ENCODE results near the gene ITGA8. TPM values are rescaled to one million over a fixed set of nuclear protein-coding genes. Genes with fewer than 3 reads are reported as not detected.

ITGA8 gene
- total and polyA plus RNA-seq, 9 of the 15 experiments (the other 6 are each of a cell fraction or from before 2014, with no cell fraction given): 0.01 to 0.07 (median 0.04) TPM; not detected in 5

GRCh38 chr10:15712883-15713282 lies 6.8 kb downstream of the ITGA8 start:
- ATAC-seq (no peak), FAIRE-seq (no peak), DNase-seq (ENCODE audit: extremely low read depth in 1 of 4, low spot score in 3 of 4) (no peak)
- no TSS peak for BruUV-seq (replicated peaks)
- ChIA-PET CTCF (ENCODE audit: low intra/inter-chr PET ratio) (no interaction called here), POLR2A (interaction anchor here (1.2 kb wide), 1 partner anchor 11 kb away, joined by 3 read pairs; no protein-coding TSS in a partner anchor)
- H3K27me3 ChIP-seq (ENCODE audit: control insufficient read depth in 2 of 2, insufficient read depth in 2 of 2, low read length in 2 of 2): peaks cover 0 to 4% of the 10 kb centered on the region in 2 experiments; a peak in 1 of 5 replicates
- intact Hi-C loops (cut with micrococcal nuclease) (loop anchor here (2.0 kb wide), 1 partner anchor 62 kb away; no protein-coding TSS in a partner anchor), in situ Hi-C loops (cut with MboI) (loop anchor here (25.0 kb wide), 1 partner anchor 126 kb away; no protein-coding TSS in a partner anchor)
- H3K79me2 ChIP-seq (ENCODE audit: control insufficient read depth, insufficient read depth, low read length): no peaks in the 10 kb centered on the region
- no peak overlapping the region for H2AFZ ChIP-seq (ENCODE audit: low read depth, low read length)
- H3K27ac ChIP-seq (ENCODE audit: extremely low read depth, low read depth, low read length): no peak overlapping the region
- H3K4me2 ChIP-seq (ENCODE audit: insufficient read depth, low read length): no peak overlapping the region
- no peaks in the 10 kb centered on the region for H3K9me1 ChIP-seq (ENCODE audit: control insufficient read depth, insufficient read depth, low read length)
- TF ChIP-seq SPI1 (IDR thresholded peaks at IDR 0.05; ENCODE audit: borderline replicate concordance, low read depth, low read length) (peak; percentile 42; the same call in 1 of the 2 replicates), ZNF124 (CRISPR knock-in tag; IDR thresholded peaks at IDR 0.05) (no peak), CEBPG (CRISPR knock-in tag; IDR thresholded peaks at IDR 0.05) (no peak), CEBPG (tag; conservative IDR thresholded peaks at IDR 0.05 in 1 of 2, IDR thresholded peaks at IDR 0.05 in 1 of 2) (peak in 1 of 2 experiments; percentile 52; a peak in 2 of 4 replicates), U2AF1 (optimal IDR thresholded peaks at IDR 0.05; ENCODE audit: low read depth, low read length) (no peak), ZNF311 (CRISPR knock-in tag; IDR thresholded peaks at IDR 0.05) (0 out of 2 replicates have a peak, but pooled peaks have one; percentile 49), RAD21 (CRISPR knock-in tag; conservative IDR thresholded peaks at IDR 0.05 in 1 of 2, IDR thresholded peaks at IDR 0.05 in 1 of 2) (peak in 1 of 2 experiments; percentile 4; a peak in 1 of 4 replicates)
- H3K9ac ChIP-seq (ENCODE audit: insufficient read depth in 1 of 2, low read depth in 2 of 2, low read length in 2 of 2): no peak overlapping the region
- no peaks in the 10 kb centered on the region for H3K9me3 ChIP-seq (replicated peaks; ENCODE audit: control insufficient read depth, insufficient read depth, low read depth, low read length)
- WGBS (ENCODE audit: insufficient coverage, low coverage, missing lambda C conversion rate): 13% methylated on average over 2 of the region's 2 CpGs
- H3K36me3 ChIP-seq (ENCODE audit: control insufficient read depth, insufficient read depth, low read length): no peaks in the 10 kb centered on the region
- no peaks in the 10 kb centered on the region for H3K4me1 ChIP-seq (replicated peaks in 1 of 2; ENCODE audit: control insufficient read depth in 2 of 2, insufficient read depth in 2 of 2, low read length in 2 of 2)
- H4K20me1 ChIP-seq (replicated peaks; ENCODE audit: control insufficient read depth, insufficient read depth, low read length): no peaks in the 10 kb centered on the region
- H3K4me3 ChIP-seq: no peak overlapping the region
